Pancreas (tissue), 10 donors: ENCODE measurements around the gene PER1. TPM values are rescaled to one million over a fixed set of nuclear protein-coding genes. Genes with fewer than 3 reads are reported as not detected.

Experiments
- ATAC-seq, 4 donors: fragments of 200-7000 bp; cut with Tn5 transposase; one replicate each; pipeline versions ENCODE4 v1.8.0 to v1.9.1; 2020; ENCODE audit warnings: mild to moderate bottlenecking in 4 of 4, moderate library complexity in 4 of 4
- DNase-seq, 6 donors: peaks; one replicate each; pipeline ENCODE4 v3.0.0-alpha.2; 2020
- FAIRE-seq: peaks from 2 replicates; lab custom pipeline; 2012; peaks lifted over from hg19 to GRCh38; lab: Jason Lieb, UNC
- H3K27ac ChIP-seq, 4 donors: fragments of 200-600 bp; sonication (generic); 1 replicate in 3 of 4; 2 replicates in 1 of 4; pipeline versions ENCODE4 v1.5.0 to v1.8.0; 2020
- H3K27me3 ChIP-seq, 4 donors: fragments of 200-600 bp; one replicate each; pipeline ENCODE4 v1.8.0; 2021
- H3K36me3 ChIP-seq, 3 donors: fragments of 200-600 bp; sonication (generic) in 1 of 3; one replicate each; pipeline versions ENCODE4 v1.5.0 to v1.8.0; 2020 to 2021
- H3K4me1 ChIP-seq, 3 donors: fragments of 200-600 bp; one replicate each; pipeline ENCODE4 v1.8.0; 2021
- H3K4me3 ChIP-seq, 4 donors: fragments of 200-600 bp; sonication (generic) in 2 of 4; one replicate each; pipeline versions ENCODE4 v1.5.0 to v1.8.0; 2020 to 2021
- H3K9me3 ChIP-seq, 4 donors: fragments of 200-600 bp; one replicate each; pipeline ENCODE4 v1.8.0; 2021
- CTCF ChIP-seq, 4 donors: fragments of 200-600 bp; sonication (generic) in 3 of 4; IDR thresholded peaks; one replicate each; pipeline versions ENCODE4 v1.5.0 to v1.8.0; 2021; ENCODE audit warnings: antibody characterized with exemption in 4 of 4
- WGBS, 2 donors: extraction: QIAGEN DNeasy Blood & Tissue Kit; methylation state at CpG; one replicate each; pipeline ENCODE4 v1.1.7; 2013; 5-methylcytosine and 5-hydroxymethylcytosine counted together
- intact Hi-C, 3 donors: fragments of 100-400 bp; cut with DNase I; formaldehyde crosslinking; loops; one replicate each; pipeline versions ENCODE4 v1.11.1 to v1.14.2; 2022
- polyA plus RNA-seq, 2 donors: library from polyadenylated mRNA; stranded (reverse); fragments of 200-250 nt; gene quantifications; one replicate each; pipeline ENCODE4 v1.2.3, GENCODE V29; 2013
- total RNA-seq, 6 donors: library from RNA; stranded (reverse); fragmentation: NEBNext Ultra II Directional in 4 of 6; extraction: Animal tissue kit (Norgen Biotek cat#: 25700) in 4 of 6; gene quantifications; one replicate each; pipeline versions ENCODE4 v1.2.1 to v1.2.4, GENCODE V29; 2021 to 2023
- donor health status: healthy with polysubstance abuse.
- donor health status: DM: no; HTN: no; CAD: no; lungs with moderate emphysema.
- donor health status: DM: no; HTN: no; CAD: no.
- donor health status: control.
- donor health status: control.
- donor health status: Bipolar disorder and iron deficiency.
- donor health status: DM: yes; HTN: yes; CAD: no.
- donor health status: DM: no; HTN: no; CAD: no.
- donor health status: DM: no; HTN: no; CAD: no.
- donor health status: DM: yes; HTN: yes; CAD: no.

The PER1 gene
- total and polyA plus RNA-seq, 8 donors, result 17.5 to 158 (median 95.1) TPM

- H3K4me3 ChIP-seq, result peak overlapping the region in 1 of 4 donors; percentile 25
- H3K36me3 ChIP-seq, result peaks cover 2 to 35% (median 32%) of the 10 kb centered on the region in 3 donors
- TF ChIP-seq CTCF (IDR thresholded peaks at IDR 0.05), result no peak
- H3K9me3 ChIP-seq, result no peaks in the 10 kb centered on the region
- intact Hi-C loops, result no loop called here
- 34 to 46% methylated on average over 21 of the region's 21 CpGs for WGBS, 2 donors
- FAIRE-seq (no peak), DNase-seq (peak in 2 of 6 donors; percentile 12 to 25), ATAC-seq (no peak)
- H3K27me3 ChIP-seq, result no peaks in the 10 kb centered on the region
- H3K4me1 ChIP-seq, result peaks cover 4 to 6% (median 5%) of the 10 kb centered on the region in 3 donors
- H3K27ac ChIP-seq, result peak overlapping the region in 3 of 4 donors; percentile 63 to 92 (median 87)
These were observed 14.4 kb downstream of the PER1 start for GRCh38 chr17:8137645-8138373.

GRCh38 chr17:8133941-8134340 is 18.3 kb downstream of the PER1 start:
- Histone ChIP-seq H3K4me3 (no peak overlapping the region), H3K9me3 (no peaks in the 10 kb centered on the region), H3K36me3 (no peaks in the 10 kb centered on the region), H3K4me1 (peaks cover 4 to 6% (median 5%) of the 10 kb centered on the region in 3 donors), H3K27me3 (no peaks in the 10 kb centered on the region), H3K27ac (no peak overlapping the region)
- no peak for ATAC-seq
- no peak for FAIRE-seq
- peak in 1 of 6 donors; percentile 5 for DNase-seq
- no peak for TF ChIP-seq CTCF (IDR thresholded peaks at IDR 0.05)
- 86 to 88% methylated on average over 4 of the region's 4 CpGs for WGBS, 2 donors
- intact Hi-C loops, result no loop called here

- no peaks in the 10 kb centered on the region for H3K9me3 ChIP-seq
- no peaks in the 10 kb centered on the region for H3K36me3 ChIP-seq
- no peak overlapping the region for H3K27ac ChIP-seq
- H3K27me3 ChIP-seq, result no peaks in the 10 kb centered on the region
- WGBS, 2 donors, result 69 to 74% methylated on average over 12 of the region's 12 CpGs
- intact Hi-C loops, result no loop called here
- DNase-seq (peak in 2 of 6 donors; percentile 15 to 24), ATAC-seq (no peak), FAIRE-seq (no peak)
- no peak overlapping the region for H3K4me3 ChIP-seq
- TF ChIP-seq CTCF (IDR thresholded peaks at IDR 0.05), result no peak
- peaks cover 4 to 6% (median 4%) of the 10 kb centered on the region in 3 donors for H3K4me1 ChIP-seq
These were observed 18.8 kb downstream of the PER1 start for GRCh38 chr17:8133399-8133798.

- H3K9me3 ChIP-seq, result no peaks in the 10 kb centered on the region
- FAIRE-seq (no peak), ATAC-seq (no peak), DNase-seq (no peak)
- intact Hi-C loops, result no loop called here
- no peaks in the 10 kb centered on the region for H3K4me1 ChIP-seq
- 56 to 67% methylated on average over 3 of the region's 3 CpGs for WGBS, 2 donors
- no peaks in the 10 kb centered on the region for H3K36me3 ChIP-seq
- no peak overlapping the region for H3K4me3 ChIP-seq
- no peak overlapping the region for H3K27ac ChIP-seq
- H3K27me3 ChIP-seq, result no peaks in the 10 kb centered on the region
- no peak for TF ChIP-seq CTCF (IDR thresholded peaks at IDR 0.05)
These were observed 20.3 kb downstream of the PER1 start for GRCh38 chr17:8131844-8132441.
